ENCODE measurements around the gene ZFYVE19. TPM values are rescaled to one million over a fixed set of nuclear protein-coding genes. Genes with fewer than 3 reads are reported as not detected.

The ZFYVE19 gene
- total and polyA plus RNA-seq, 2 of the 4 experiments (the other 2 are of a cell fraction): 22.6 to 29.6 TPM

- Histone ChIP-seq H3K56ac (ENCODE audit: extremely low read depth, insufficient read depth, low read length) (no peak overlapping the region), H3K4me3 (ENCODE audit: insufficient read depth, low read depth, low read length) (no peak overlapping the region), H3K9ac (ENCODE audit: low read depth, low read length) (no peak overlapping the region), H2AFZ (replicated peaks; ENCODE audit: low read length, poor library complexity) (no peak overlapping the region), H4K20me1 (ENCODE audit: insufficient read depth, low read length) (peaks cover 5% of the 10 kb centered on the region; the same call in 1 of the 2 replicates), H3K36me3 (ENCODE audit: control insufficient read depth, insufficient read depth, low read length) (no peaks in the 10 kb centered on the region), H2BK15ac (ENCODE audit: low read depth, low read length) (no peak overlapping the region), H3K18ac (ENCODE audit: low read depth, low read length) (no peak overlapping the region), H3K23ac (ENCODE audit: low read depth, low read length) (no peak overlapping the region), H2BK5ac (ENCODE audit: low read depth, low read length, poor library complexity, severe bottlenecking) (no peak overlapping the region), H2BK20ac (ENCODE audit: low read depth, low read length) (no peak overlapping the region), H3K27ac (ENCODE audit: insufficient read depth, low read length) (no peak overlapping the region), H2AK5ac (ENCODE audit: low read depth, low read length) (no peak overlapping the region), H4K8ac (ENCODE audit: low read depth in 2 of 2, low read length in 2 of 2) (no peak overlapping the region), H2AK9ac (replicated peaks; ENCODE audit: low read depth, low read length, poor library complexity) (no peak overlapping the region), H3K27me3 (ENCODE audit: control insufficient read depth, insufficient read depth, low read length) (peaks cover 43% of the 10 kb centered on the region), H3K14ac (replicated peaks; ENCODE audit: low read depth, low read length) (no peak overlapping the region), H3K4me1 (ENCODE audit: control insufficient read depth, insufficient read depth, low read length) (0 out of 2 replicates have a peak, but pooled peaks cover 3% of the 10 kb centered on the region), H3K4me2 (ENCODE audit: low read depth, low read length) (no peak overlapping the region), H4K91ac (ENCODE audit: insufficient read depth, low read depth, low read length) (no peak overlapping the region), H2BK120ac (ENCODE audit: low read depth, low read length) (no peak overlapping the region), H3K9me3 (ENCODE audit: control insufficient read depth, insufficient read depth, low read length) (no peaks in the 10 kb centered on the region), H4K5ac (ENCODE audit: low read depth, low read length) (no peak overlapping the region), H3K9me1 (ENCODE audit: insufficient read depth, low read length) (no peaks in the 10 kb centered on the region), H3K4ac (ENCODE audit: low read depth, low read length) (no peak overlapping the region), H3K79me1 (ENCODE audit: low read depth in 1 of 2, low read length in 2 of 2) (no peaks in the 10 kb centered on the region)
- CTCF ChIA-PET: interaction anchor here (0.6 kb wide), 1 partner anchor 133 kb away, joined by 5 read pairs; no protein-coding TSS in a partner anchor
- in situ Hi-C loops (cut with MboI; ENCODE audit: low sequenced_read_pairs) (no loop called here), dilution Hi-C loops (cut with HindIII; ENCODE audit: low sequenced_read_pairs, unreplicated experiment) (no loop called here), intact Hi-C loops (cut with micrococcal nuclease) (no loop called here)
- DNase-seq (peak; percentile 28), ATAC-seq (ENCODE audit: low read depth) (peak; percentile 49; the same call in 1 of the 2 replicates)
- TF ChIP-seq ELK1 (IDR thresholded peaks at IDR 0.05; ENCODE audit: borderline replicate concordance, low read depth, low read length): no peak
- no peak for TF ChIP-seq MXI1 (IDR thresholded peaks at IDR 0.05; ENCODE audit: borderline replicate concordance, low read depth, low read length)
- no peak for TF ChIP-seq NFE2L2 (IDR thresholded peaks at IDR 0.05; ENCODE audit: low read depth, low read length)
- TF ChIP-seq RCOR1 (IDR thresholded peaks at IDR 0.05; ENCODE audit: insufficient replicate concordance, low read length): no peak
- TF ChIP-seq MAZ (IDR thresholded peaks at IDR 0.05; ENCODE audit: borderline replicate concordance, low read depth, low read length): no peak
- TF ChIP-seq CHD1 (IDR thresholded peaks at IDR 0.05; ENCODE audit: low read depth, low read length): no peak
- no peak for TF ChIP-seq POLR2A (IDR thresholded peaks at IDR 0.05; ENCODE audit: low read depth, low read length)
- TF ChIP-seq CEBPB (IDR thresholded peaks at IDR 0.05; ENCODE audit: low read depth, low read length): no peak
- no peak for TF ChIP-seq BHLHE40 (IDR thresholded peaks at IDR 0.05; ENCODE audit: low read depth, low read length)
- no peak for TF ChIP-seq FOS (IDR thresholded peaks at IDR 0.05; ENCODE audit: low read depth, low read length)
- no peak for TF ChIP-seq USF2 (IDR thresholded peaks at IDR 0.05; ENCODE audit: low read depth, low read length)
- TF ChIP-seq CTCF (conservative IDR thresholded peaks at IDR 0.05; ENCODE audit: low read depth, low read length): no peak
- TF ChIP-seq RAD21 (IDR thresholded peaks at IDR 0.05; ENCODE audit: low read length): no peak
- no peak for TF ChIP-seq SMC3 (IDR thresholded peaks at IDR 0.05; ENCODE audit: low read depth, low read length)
- TF ChIP-seq RFX5 (IDR thresholded peaks at IDR 0.05; ENCODE audit: low read depth, low read length): no peak
- no peak for TF ChIP-seq MAFK (IDR thresholded peaks at IDR 0.05; ENCODE audit: low read depth, low read length)
- POLR2A ChIA-PET (ENCODE audit: unreplicated experiment): no interaction called here
- BruUV-seq (replicated peaks): no TSS peak
- no CpG with 5 or more reads among the region's 7 CpGs for WGBS, 2 experiments (ENCODE audit: extremely low coverage in 2 of 2, insufficient read length in 1 of 2)
These were observed 40.5 kb downstream of the ZFYVE19 start for GRCh38 chr15:40847223-40847961.
